Raji (cell line): ENCODE data around the gene SULF2.

Experiments
- POLR2A ChIP-seq: IDR thresholded peaks from 2 replicates; pipeline ENCODE4 v1.6.1; 2011; ENCODE audit warnings: low read depth, low read length, control low read depth; ENCODE audit not compliant: insufficient read depth

The SULF2 gene

GRCh38 chr20:47809161-47809960 is 24.1 kb upstream of the SULF2 start:
- TF ChIP-seq POLR2A: no peak

GRCh38 chr20:47805951-47806350 is 20.7 kb upstream of the SULF2 start:
- no peak for TF ChIP-seq POLR2A

GRCh38 chr20:47802975-47803374 is 17.7 kb upstream of the SULF2 start:
- no peak for TF ChIP-seq POLR2A

GRCh38 chr20:47802226-47802920 is 17.1 kb upstream of the SULF2 start:
- TF ChIP-seq POLR2A: no peak

GRCh38 chr20:47801759-47802158 is 16.5 kb upstream of the SULF2 start:
- TF ChIP-seq POLR2A: no peak

- no peak for TF ChIP-seq POLR2A
Observed at GRCh38 chr20:47801079-47801478, 15.8 kb upstream of the SULF2 start.

GRCh38 chr20:47800623-47801022 is 15.3 kb upstream of the SULF2 start:
- TF ChIP-seq POLR2A: no peak

GRCh38 chr20:47799116-47799715 is 13.9 kb upstream of the SULF2 start:
- TF ChIP-seq POLR2A: no peak

GRCh38 chr20:47796971-47797370 is 11.7 kb upstream of the SULF2 start:
- TF ChIP-seq POLR2A: no peak

- no peak for TF ChIP-seq POLR2A
Observed at GRCh38 chr20:47795214-47795907, 10.1 kb upstream of the SULF2 start.

- TF ChIP-seq POLR2A: no peak
Observed at GRCh38 chr20:47792021-47792618, 6.8 kb upstream of the SULF2 start.

- TF ChIP-seq POLR2A: no peak
Observed at GRCh38 chr20:47791084-47791599, 5.9 kb upstream of the SULF2 start.

GRCh38 chr20:47790580-47790965 is 5.3 kb upstream of the SULF2 start:
- TF ChIP-seq POLR2A: no peak

GRCh38 chr20:47789764-47790579 is 4.7 kb upstream of the SULF2 start:
- TF ChIP-seq POLR2A: no peak
